Right lobe of liver (tissue), 4 donors: Measurements from ENCODE around the gene POU5F2.

ENCODE experiments used
- CTCF ChIP-seq, 4 donors: fragments of 200-600 bp in 3 of 4; fragments of 450-650 bp in 1 of 4; IDR thresholded peaks; one replicate each; pipeline versions ENCODE4 v1.5.1 to v1.8.0; 2016 to 2022; ENCODE audit warnings: antibody characterized with exemption in 4 of 4, mild to moderate bottlenecking in 2 of 4
- POLR2A ChIP-seq: fragments of 450-650 bp; IDR thresholded peaks from one replicate; pipeline ENCODE4 v1.6.1; 2017; ENCODE audit warnings: antibody characterized with exemption, mild to moderate bottlenecking
- donor health status: DM: no; HTN: no; CAD: no.
- donor health status: DM: no; HTN: no; CAD: no.
- donor health status: DM: no; HTN: yes; CAD: no.

GRCh38 chr5:93787598-93787997 lies 46.2 kb upstream of the POU5F2 start:
- TF ChIP-seq CTCF (IDR thresholded peaks at IDR 0.05) (no peak), POLR2A (no peak)
